Hematopoietic multipotent progenitor cell treated with erythropoietin and hydrocortisone succinate and interleukin-3 and kit ligand, for 17 days (in vitro differentiated cells): ENCODE measurements around the gene PBRM1.

Experiments used
- DNase-seq: peaks from one replicate; pipeline ENCODE4 v3.0.0-alpha.2; 2015; ENCODE audit warnings: low spot score

The PBRM1 gene

GRCh38 chr3:52670621-52671521 is 14.8 kb downstream of the PBRM1 start:
- no peak for DNase-seq

- no peak for DNase-seq
Observed at GRCh38 chr3:52663098-52663497, 22.6 kb downstream of the PBRM1 start.

GRCh38 chr3:52660046-52660445 is 25.7 kb downstream of the PBRM1 start:
- no peak for DNase-seq

- no peak for DNase-seq
Observed at GRCh38 chr3:52655895-52656294, 29.8 kb downstream of the PBRM1 start.

GRCh38 chr3:52651592-52651991 is 34.1 kb downstream of the PBRM1 start:
- no peak for DNase-seq

- peak; percentile 71 for DNase-seq
Observed at GRCh38 chr3:52650439-52650838, 35.3 kb downstream of the PBRM1 start.

GRCh38 chr3:52649461-52650210 is 36.1 kb downstream of the PBRM1 start:
- DNase-seq: peak; percentile 13

GRCh38 chr3:52645549-52645948 is 40.2 kb downstream of the PBRM1 start:
- DNase-seq: no peak

- peak; percentile 22 for DNase-seq
Observed at GRCh38 chr3:52636673-52637072, 49.0 kb downstream of the PBRM1 start.

- no peak for DNase-seq
Observed at GRCh38 chr3:52633786-52634185, 51.9 kb downstream of the PBRM1 start.

GRCh38 chr3:52625041-52625440 is 60.7 kb downstream of the PBRM1 start:
- DNase-seq: no peak

GRCh38 chr3:52623234-52623792 is 62.4 kb downstream of the PBRM1 start:
- DNase-seq: no peak

GRCh38 chr3:52620580-52620979 is 65.1 kb downstream of the PBRM1 start:
- DNase-seq: no peak

- DNase-seq: no peak
Observed at GRCh38 chr3:52615166-52615565, 70.5 kb downstream of the PBRM1 start.

- no peak for DNase-seq
Observed at GRCh38 chr3:52614689-52615088, 71.0 kb downstream of the PBRM1 start.

- no peak for DNase-seq
Observed at GRCh38 chr3:52609316-52609815, 76.3 kb downstream of the PBRM1 start.

- DNase-seq: no peak
Observed at GRCh38 chr3:52608337-52608736, 77.4 kb downstream of the PBRM1 start.

- DNase-seq: peak; percentile 58
Observed at GRCh38 chr3:52606373-52607085, 79.2 kb downstream of the PBRM1 start.

- no peak for DNase-seq
Observed at GRCh38 chr3:52600258-52600657, 85.5 kb downstream of the PBRM1 start.

GRCh38 chr3:52596658-52597265 is 89.0 kb downstream of the PBRM1 start:
- DNase-seq: no peak

GRCh38 chr3:52593103-52593502 is 92.6 kb downstream of the PBRM1 start:
- no peak for DNase-seq
